Stimulated activated naive CD8-positive, alpha-beta T cell treated with anti-CD3 and anti-CD28 coated beads, Interleukin-15, amount 100 ng/mL, for 72 hours (primary cell): ENCODE results near the gene MARCHF3.

Experiments used
- ATAC-seq: fragments of 150-1000 bp; cut with Tn5 transposase; 2 replicates; pipeline ENCODE4 v1.10.0; 2021; ENCODE audit warnings: mild to moderate bottlenecking, moderate library complexity
- DNase-seq, 2 donors: peaks; one replicate each; pipeline ENCODE4 v3.0.0; 2021 to 2022
- H3K27ac Mint-ChIP-seq, 2 donors: one replicate each; pipeline ENCODE4 v1.8.0; 2022; ENCODE audit warnings: mild to moderate bottlenecking in 2 of 2, mixed read lengths in 2 of 2, moderate library complexity in 2 of 2
- H3K27me3 Mint-ChIP-seq: one replicate; pipeline ENCODE4 v1.8.0; 2022; ENCODE audit warnings: mixed read lengths
- H3K4me1 Mint-ChIP-seq: one replicate; pipeline ENCODE4 v1.8.0; 2022; ENCODE audit warnings: mild to moderate bottlenecking, mixed read lengths
- H3K4me3 Mint-ChIP-seq, 2 donors: one replicate each; pipeline ENCODE4 v1.8.0; 2022; ENCODE audit warnings: mild to moderate bottlenecking in 2 of 2, mixed read lengths in 2 of 2, moderate library complexity in 1 of 2
- H3K9me3 Mint-ChIP-seq, 2 donors: one replicate each; pipeline ENCODE4 v1.8.0; 2022; ENCODE audit warnings: mixed read lengths in 2 of 2

MARCHF3 gene

DNA sequence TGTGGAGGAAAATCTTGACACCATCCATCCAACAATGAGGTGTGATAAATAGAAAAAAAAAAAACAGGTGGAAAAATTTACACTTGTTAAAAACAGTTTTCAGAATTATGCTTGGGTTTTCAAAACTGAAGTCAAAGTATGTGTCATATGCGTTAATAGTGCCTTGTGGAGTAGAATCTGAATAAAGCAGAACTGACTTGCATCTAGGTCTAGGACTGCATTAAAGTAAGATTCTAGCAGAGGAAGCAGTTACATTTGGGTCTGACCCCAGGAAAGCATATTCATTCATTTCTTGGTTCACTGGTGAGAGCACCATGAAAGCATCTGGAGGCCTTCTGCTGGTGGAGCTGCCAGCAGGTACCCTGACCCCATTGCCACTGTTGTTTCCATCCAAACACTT, 89.0 kb downstream of the MARCHF3 start:
- DNase-seq (no peak), ATAC-seq (no peak)
- peaks cover 6% of the 10 kb centered on the region for H3K4me1 Mint-ChIP-seq
- no peaks in the 10 kb centered on the region for H3K27me3 Mint-ChIP-seq
- H3K27ac Mint-ChIP-seq = no peak overlapping the region
- no peaks in the 10 kb centered on the region for H3K9me3 Mint-ChIP-seq
- H3K4me3 Mint-ChIP-seq = no peak overlapping the region

DNA sequence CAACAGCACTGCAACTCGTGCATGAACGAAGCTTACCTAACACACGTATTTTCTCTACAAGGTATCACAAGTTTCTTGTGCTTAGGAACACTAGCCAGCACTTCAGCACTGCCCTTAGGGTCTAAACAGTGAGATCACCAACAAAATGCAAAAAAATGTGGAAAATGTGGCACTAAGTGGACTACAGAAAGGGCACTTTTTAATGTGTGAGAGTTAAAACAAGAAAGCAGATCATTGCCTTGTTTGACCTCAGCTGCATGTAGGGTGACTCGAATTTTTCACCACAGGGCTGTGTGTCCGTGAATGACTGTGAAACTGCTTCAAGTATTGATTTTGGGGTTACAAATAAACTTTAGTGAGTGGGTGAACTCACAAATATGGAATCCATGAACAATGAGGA, 90.5 kb downstream of the MARCHF3 start:
- no peak for DNase-seq
- H3K27ac Mint-ChIP-seq = no peak overlapping the region
- H3K9me3 Mint-ChIP-seq = no peaks in the 10 kb centered on the region
- no peaks in the 10 kb centered on the region for H3K27me3 Mint-ChIP-seq
- no peak overlapping the region for H3K4me3 Mint-ChIP-seq
- no peak for ATAC-seq
- peaks cover 6% of the 10 kb centered on the region for H3K4me1 Mint-ChIP-seq

DNA sequence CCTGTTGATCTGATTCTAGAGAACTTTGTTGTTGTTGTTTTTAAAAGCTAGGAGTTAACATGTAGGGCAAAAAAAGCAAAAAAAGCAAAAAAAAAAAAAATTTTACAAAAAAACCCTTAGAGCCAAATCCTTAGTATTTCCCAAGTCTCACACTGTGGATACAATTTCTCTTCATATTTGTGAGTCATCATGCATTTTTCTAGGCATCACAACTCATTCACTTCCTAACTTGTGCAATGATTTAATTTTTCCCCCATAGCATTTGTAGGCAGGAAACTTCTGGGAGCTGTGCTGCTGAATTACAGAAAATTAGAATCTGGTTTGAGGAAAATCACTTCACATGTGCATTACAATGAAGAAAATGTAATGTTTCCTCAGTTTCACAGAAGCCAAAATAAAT, 91.9 kb downstream of the MARCHF3 start:
- Mint-ChIP-seq H3K9me3 (peaks cover 0 to 5% of the 10 kb centered on the region in 2 donors), H3K27me3 (no peaks in the 10 kb centered on the region), H3K27ac (no peak overlapping the region), H3K4me3 (no peak overlapping the region), H3K4me1 (peaks cover 6% of the 10 kb centered on the region)
- ATAC-seq = no peak
- DNase-seq = no peak

DNA sequence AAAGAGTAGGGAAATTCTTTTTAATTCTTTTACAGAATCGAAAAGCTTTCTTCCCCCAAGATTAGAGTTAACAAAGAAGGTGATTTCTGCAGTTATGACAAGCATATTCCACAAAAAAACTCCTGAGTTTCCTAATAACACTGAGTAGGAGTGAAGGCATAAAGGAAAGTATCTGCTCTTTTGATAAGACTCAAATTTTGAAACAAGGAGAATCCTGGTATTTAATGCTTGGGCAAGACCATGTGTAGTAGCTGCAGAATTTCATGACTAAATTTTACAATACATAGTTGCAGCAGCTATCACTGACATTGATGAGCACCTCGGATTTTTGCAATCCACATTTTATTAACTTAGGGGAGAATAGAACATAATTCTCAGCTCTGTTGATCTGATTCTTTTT, 92.6 kb downstream of the MARCHF3 start:
- H3K27me3 Mint-ChIP-seq = no peaks in the 10 kb centered on the region

DNA sequence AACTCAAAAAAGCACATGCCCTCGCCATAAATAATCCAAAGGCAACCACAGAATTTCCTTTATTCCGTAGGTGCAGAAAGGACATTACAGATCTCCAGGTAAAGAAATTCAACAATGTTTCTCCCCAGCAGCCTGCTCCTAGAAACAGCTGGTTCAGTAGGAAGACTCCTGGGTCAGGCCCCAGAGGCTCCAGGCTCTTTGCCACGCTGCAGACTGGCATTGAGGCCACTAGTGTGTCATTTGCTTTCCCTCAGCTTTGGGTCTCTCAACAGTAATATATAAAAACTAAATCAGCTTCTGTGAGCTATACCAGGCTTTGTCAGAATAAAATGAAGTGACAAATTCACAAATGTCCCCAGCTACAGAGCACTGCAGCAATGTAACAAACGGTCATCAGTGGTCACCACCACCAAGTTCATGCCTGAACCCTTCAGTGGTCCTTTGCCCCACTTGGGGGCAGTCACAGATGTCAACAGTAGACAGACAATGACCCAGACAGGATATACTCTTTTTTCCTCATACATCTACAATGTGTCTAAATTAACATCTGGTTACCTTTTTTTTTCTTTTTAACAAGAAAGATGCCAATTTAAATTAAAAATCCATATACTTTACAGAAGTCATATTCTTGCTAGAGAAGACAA, 93.5 kb downstream of the MARCHF3 start:
- no peak overlapping the region for H3K4me3 Mint-ChIP-seq
- H3K4me1 Mint-ChIP-seq = peaks cover 12% of the 10 kb centered on the region
- no peaks in the 10 kb centered on the region for H3K27me3 Mint-ChIP-seq
- DNase-seq (no peak), ATAC-seq (no peak)
- H3K9me3 Mint-ChIP-seq = peaks cover 0 to 5% of the 10 kb centered on the region in 2 donors
- no peak overlapping the region for H3K27ac Mint-ChIP-seq

More for the DNA sequence above, 92.6 kb downstream of the MARCHF3 start:
- Mint-ChIP-seq H3K27ac (no peak overlapping the region), H3K4me1 (peaks cover 6% of the 10 kb centered on the region), H3K9me3 (peaks cover 0 to 5% of the 10 kb centered on the region in 2 donors), H3K4me3 (no peak overlapping the region)
- no peak for ATAC-seq
- no peak for DNase-seq

DNA sequence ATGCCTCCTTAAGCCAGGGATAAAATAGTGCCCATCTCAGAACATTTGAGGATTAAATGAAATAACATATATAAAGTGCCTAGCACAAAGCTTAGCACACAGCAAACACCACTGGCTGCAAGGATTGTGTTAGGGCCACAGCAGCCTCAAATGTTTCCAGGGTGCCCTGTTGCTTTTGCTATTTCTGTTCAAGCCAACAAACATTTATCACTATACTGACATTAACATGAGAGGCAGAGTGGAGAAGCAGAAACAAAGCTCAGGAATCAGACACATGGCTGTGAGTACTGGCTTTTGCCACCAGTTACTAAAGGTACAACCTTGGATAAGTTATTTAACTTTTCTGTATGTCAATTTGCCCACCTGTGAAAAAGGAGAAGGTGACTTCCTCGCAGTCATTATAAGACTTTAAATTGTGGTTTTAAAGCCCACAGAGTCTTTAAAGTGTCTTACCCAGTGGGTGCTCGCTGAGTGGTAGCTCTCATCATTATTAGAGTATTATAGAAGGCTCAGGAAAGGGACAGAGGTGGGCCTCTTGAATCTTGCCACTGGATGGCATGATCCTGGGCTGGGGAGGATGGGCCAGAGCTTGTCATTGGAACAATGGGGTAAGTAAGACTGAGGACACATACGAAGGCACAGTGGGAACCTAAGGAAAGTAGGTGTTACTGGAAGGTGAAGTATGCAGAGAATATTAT, 98.2 kb downstream of the MARCHF3 start:
- H3K4me3 Mint-ChIP-seq = no peak overlapping the region
- H3K27me3 Mint-ChIP-seq = no peaks in the 10 kb centered on the region
- no peak for DNase-seq
- peaks cover 0 to 5% of the 10 kb centered on the region in 2 donors for H3K9me3 Mint-ChIP-seq
- ATAC-seq = peak; percentile 75
- H3K27ac Mint-ChIP-seq = no peak overlapping the region
- peaks cover 6% of the 10 kb centered on the region for H3K4me1 Mint-ChIP-seq

DNA sequence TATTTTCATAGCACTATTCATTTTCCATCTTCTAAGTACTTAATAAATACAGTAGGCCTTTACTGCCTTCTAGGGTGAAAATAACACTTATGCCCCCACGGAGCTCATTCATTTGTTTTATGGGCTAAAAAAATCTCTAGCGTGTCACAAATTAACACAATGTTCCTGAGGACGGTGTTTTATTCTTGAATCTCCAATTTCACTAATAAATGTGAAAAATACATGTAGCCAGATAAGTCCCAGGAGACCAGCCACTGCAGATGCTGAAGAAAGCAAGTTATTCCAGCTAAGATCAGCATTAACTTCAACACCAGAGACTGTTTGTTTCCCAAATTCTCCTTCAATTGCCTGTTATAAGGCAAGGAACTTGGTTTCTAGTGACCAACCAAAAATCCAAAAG, 102.3 kb downstream of the MARCHF3 start:
- Mint-ChIP-seq H3K27ac (no peak overlapping the region), H3K27me3 (no peaks in the 10 kb centered on the region), H3K4me1 (peaks cover 6% of the 10 kb centered on the region)

DNA sequence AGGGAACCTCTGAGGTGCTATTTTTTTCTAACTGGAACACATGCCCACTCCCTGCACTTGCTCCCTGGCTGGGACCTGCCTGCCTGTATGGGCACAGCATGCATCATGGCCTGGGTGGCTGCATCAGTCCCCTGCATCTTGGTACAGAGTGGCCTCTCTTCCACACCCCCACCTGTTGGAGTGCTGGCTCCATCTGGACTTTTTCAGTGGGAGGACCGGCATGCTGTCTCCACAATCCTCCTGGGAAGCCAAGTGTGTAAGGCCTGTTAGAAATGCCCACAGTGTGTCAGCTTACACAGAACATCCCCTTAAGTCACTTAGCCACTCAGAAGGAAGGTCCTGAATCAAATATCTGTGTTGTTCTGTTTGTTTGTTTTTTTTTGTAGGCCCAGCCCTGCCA, 102.9 kb downstream of the MARCHF3 start:
- no peak for ATAC-seq

More for the DNA sequence above, 102.3 kb downstream of the MARCHF3 start:
- ATAC-seq (no peak), DNase-seq (no peak)
- no peaks in the 10 kb centered on the region for H3K9me3 Mint-ChIP-seq
- no peak overlapping the region for H3K4me3 Mint-ChIP-seq

DNA sequence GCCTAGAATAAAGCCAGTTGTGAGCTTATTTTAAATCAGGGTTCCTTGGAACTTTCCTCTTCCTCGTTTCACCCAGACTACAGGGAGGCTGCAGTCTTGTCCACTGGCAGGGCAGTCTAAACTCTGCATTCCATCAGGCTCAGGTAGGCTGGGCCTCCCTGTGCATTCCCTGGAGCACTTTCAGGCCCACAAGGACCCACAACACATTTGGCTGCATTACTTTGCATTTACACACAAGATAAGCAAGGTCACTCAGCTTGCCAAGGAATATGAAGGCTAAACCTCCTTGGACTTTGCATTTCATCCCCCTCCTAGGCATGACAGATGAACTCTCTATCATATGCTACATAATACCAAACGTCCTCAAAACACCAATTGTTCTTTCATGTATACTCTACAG, 104.2 kb downstream of the MARCHF3 start:
- Mint-ChIP-seq H3K4me3 (no peak overlapping the region), H3K9me3 (no peaks in the 10 kb centered on the region), H3K4me1 (no peaks in the 10 kb centered on the region), H3K27ac (no peak overlapping the region), H3K27me3 (no peaks in the 10 kb centered on the region)
- DNase-seq (no peak), ATAC-seq (no peak)

More for the DNA sequence above, 102.9 kb downstream of the MARCHF3 start:
- H3K4me3 Mint-ChIP-seq = no peak overlapping the region
- DNase-seq = no peak
- peaks cover 4% of the 10 kb centered on the region for H3K4me1 Mint-ChIP-seq
- H3K27ac Mint-ChIP-seq = no peak overlapping the region
- H3K9me3 Mint-ChIP-seq = no peaks in the 10 kb centered on the region
- no peaks in the 10 kb centered on the region for H3K27me3 Mint-ChIP-seq

DNA sequence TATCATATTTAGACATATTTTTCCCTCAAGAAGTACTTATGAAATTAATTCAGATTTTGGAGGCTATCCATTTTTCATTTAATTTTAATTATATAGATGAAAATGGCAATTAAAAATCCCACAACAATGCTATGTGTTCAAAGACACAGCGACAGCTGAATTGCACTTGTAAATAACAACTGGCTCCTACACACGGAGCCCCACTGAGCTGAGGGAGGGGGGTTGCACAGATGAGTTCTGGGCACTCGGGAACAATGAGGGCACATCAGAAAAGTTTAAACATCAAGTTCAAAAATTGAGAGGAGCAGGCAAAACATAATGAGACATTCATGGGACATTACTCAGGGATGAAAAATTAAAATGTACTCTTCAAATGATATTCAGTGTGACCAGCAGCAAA, 104.9 kb downstream of the MARCHF3 start:
- no peak for DNase-seq
- Mint-ChIP-seq H3K9me3 (no peaks in the 10 kb centered on the region), H3K4me1 (no peaks in the 10 kb centered on the region), H3K27ac (no peak overlapping the region), H3K4me3 (no peak overlapping the region), H3K27me3 (no peaks in the 10 kb centered on the region)
- ATAC-seq = no peak

DNA sequence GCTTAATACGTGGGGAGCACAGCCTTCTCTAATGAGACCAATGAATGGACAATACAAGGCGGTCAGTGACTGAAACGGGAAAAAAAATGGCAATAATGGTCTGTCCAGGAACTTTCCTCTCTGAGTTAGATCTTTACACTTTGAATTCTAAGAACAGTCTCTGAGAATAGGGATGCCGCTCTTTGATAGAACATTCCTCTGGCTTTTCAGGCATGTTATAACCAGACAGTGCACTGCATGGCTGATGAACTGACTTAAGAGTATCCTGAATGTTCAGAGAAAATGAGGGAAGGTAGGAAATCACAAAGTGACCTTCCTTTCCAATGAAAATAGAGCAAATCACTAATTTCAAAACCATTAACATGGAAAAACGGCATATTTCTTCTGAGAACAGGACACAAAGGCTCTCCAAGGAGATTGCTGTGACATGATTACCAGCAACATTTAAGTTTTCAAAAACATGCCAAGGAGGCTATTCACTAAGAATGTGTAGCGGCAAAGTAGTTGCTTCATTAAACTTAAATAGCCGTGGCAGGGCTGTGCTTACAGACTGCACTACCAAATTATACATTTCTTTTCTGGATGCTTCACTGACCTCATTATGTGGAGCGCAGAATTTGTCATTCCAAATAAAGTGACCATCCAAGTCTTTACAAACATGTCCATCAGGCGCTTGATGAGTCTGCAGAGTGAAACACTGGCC, 105.9 kb downstream of the MARCHF3 start:
- H3K27me3 Mint-ChIP-seq = no peaks in the 10 kb centered on the region
- H3K9me3 Mint-ChIP-seq = no peaks in the 10 kb centered on the region
- no peaks in the 10 kb centered on the region for H3K4me1 Mint-ChIP-seq
- no peak overlapping the region for H3K27ac Mint-ChIP-seq
- DNase-seq (no peak), ATAC-seq (no peak)
- H3K4me3 Mint-ChIP-seq = no peak overlapping the region

DNA sequence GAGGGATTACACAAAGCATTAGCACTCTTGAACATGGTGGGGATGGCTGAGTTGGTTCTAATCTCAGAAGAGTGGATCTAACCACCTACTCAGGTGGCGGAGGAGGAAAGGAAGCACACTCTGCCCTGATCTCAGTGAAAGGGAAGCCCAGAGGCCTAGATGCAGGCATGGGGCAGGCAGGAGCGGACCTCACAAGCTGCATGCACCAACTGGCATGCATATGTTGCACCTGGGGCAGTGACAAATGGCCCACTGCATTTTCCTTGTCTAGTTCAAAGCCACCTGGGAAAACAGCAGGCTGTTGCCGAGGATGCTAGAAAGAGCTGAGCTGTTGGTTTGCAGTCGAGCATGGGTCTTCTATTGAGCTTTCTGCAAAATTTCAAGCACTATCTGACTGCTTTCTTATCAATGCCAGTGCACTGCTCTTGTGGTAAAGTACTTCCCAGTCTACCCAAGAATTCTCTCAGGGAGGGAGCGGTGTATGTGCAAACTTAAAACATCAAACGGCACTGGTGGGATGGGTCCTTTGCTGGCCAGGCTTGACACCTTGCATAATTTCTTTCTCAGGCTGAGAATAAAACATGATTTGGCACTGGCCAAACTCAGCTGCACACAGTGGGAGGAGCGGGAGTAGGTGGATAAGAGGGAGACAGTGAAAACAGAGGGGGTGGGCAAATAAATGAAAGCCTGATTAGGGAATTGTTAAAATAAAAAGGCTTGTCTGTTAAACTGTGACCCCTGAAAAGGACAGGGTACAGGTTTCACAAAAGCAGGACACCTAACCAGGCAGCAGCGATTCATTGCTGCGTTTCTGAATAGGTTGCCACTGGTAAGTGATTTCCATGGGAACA, 108.9 kb downstream of the MARCHF3 start:
- DNase-seq (no peak), ATAC-seq (no peak)
- H3K4me1 Mint-ChIP-seq = no peaks in the 10 kb centered on the region
- H3K27me3 Mint-ChIP-seq = no peaks in the 10 kb centered on the region
- H3K9me3 Mint-ChIP-seq = no peaks in the 10 kb centered on the region
- peak overlapping the region in 1 of 2 donors; percentile 79 for H3K27ac Mint-ChIP-seq
- no peak overlapping the region for H3K4me3 Mint-ChIP-seq

DNA sequence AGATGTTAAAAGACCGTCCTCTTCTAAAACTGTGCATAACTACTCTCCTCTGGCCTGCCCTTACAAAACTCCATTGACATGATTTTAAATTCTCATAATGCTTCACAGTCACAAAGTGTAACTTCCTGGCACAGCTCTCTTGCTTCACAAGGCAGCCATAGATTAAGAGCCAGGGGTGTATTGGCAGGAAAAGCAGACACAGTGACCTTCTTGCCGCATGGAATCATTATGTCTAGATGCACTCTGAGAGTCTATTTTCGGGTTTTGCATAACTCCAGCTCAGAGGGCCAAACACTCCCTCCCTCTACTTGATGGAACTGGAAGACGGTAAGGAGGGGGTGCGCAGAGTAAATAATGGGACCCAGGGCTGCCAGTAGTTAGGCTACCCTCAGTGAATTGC, 110.1 kb downstream of the MARCHF3 start:
- Mint-ChIP-seq H3K9me3 (no peaks in the 10 kb centered on the region), H3K4me3 (no peak overlapping the region), H3K27me3 (no peaks in the 10 kb centered on the region), H3K27ac (no peak overlapping the region), H3K4me1 (no peaks in the 10 kb centered on the region)
- DNase-seq (no peak), ATAC-seq (no peak)

DNA sequence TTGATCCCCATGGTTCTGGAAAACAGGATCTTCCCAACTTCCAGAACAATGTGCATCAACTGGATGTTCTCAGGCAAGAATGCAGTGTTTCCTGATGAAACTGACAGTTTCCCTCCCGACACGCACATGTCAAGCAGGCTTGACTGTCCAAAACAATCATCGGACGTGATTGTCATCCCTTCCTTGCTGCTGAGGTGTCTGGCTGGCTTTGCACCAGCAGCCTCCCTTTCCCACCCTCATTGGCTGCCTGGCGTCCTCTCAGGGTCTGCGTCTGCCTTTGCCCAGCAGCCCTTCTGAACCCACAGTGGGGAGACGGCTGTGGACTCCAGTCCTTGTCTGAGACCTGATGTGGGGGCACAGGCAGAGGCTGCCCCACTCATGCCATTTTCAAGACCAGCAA, 110.8 kb downstream of the MARCHF3 start:
- Mint-ChIP-seq H3K4me1 (no peaks in the 10 kb centered on the region), H3K27ac (no peak overlapping the region)
- no peak for ATAC-seq

DNA sequence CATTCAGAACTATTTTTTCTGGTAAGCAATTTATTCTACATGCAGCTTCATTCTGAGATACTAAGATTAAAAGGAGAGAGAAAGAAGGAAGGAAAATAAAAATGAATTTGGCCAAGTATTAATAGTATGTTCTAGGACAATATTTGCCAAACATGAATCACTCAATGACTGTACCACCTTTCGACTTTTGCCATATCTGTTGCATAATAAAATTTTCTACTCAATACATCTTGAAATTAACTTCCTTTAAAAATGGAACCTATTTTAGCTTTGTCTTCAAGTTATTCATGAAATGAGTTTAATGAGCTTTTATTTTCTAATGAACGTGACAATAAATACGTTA, 111.8 kb downstream of the MARCHF3 start:
- Mint-ChIP-seq H3K9me3 (no peaks in the 10 kb centered on the region), H3K4me3 (no peak overlapping the region), H3K27ac (no peak overlapping the region), H3K27me3 (no peaks in the 10 kb centered on the region), H3K4me1 (no peaks in the 10 kb centered on the region)
- DNase-seq (no peak), ATAC-seq (no peak)

More for the DNA sequence above, 110.8 kb downstream of the MARCHF3 start:
- no peaks in the 10 kb centered on the region for H3K9me3 Mint-ChIP-seq
- H3K27me3 Mint-ChIP-seq = no peaks in the 10 kb centered on the region
- no peak overlapping the region for H3K4me3 Mint-ChIP-seq
- no peak for DNase-seq
